AG04449 (cell line): ENCODE measurements around the gene ZDHHC20.

ENCODE experiments used
- CTCF ChIA-PET: fragments of 350-600 bp; formaldehyde crosslinking; extraction: SDS; loops from one replicate; lab custom pipeline; 2021; ENCODE audit warnings: antibody characterized with exemption; lab: Yijun Ruan, JAX
- POLR2A ChIA-PET: fragments of 400-600, 350-600 bp; formaldehyde crosslinking; extraction: SDS; loops from one replicate; lab custom pipeline; 2020; ENCODE audit warnings: antibody characterized with exemption, inconsistent platforms; lab: Yijun Ruan, JAX
- DNase-seq: peaks from one replicate; pipeline ENCODE4 v3.0.0-alpha.2; 2010; ENCODE audit warnings: low read depth, low spot score
- H3K4me3 ChIP-seq: 2 replicates; pipeline ENCODE4 v1.5.1; 2011; ENCODE audit warnings: low read depth, mild to moderate bottlenecking, control low read depth, low read length
- CTCF ChIP-seq: IDR thresholded peaks from one replicate; pipeline ENCODE4 v1.5.1; 2011; ENCODE audit warnings: mild to moderate bottlenecking, moderate library complexity, low read length, control low read depth, inconsistent platforms; ENCODE audit not compliant: insufficient read depth; ENCODE audit errors: missing control alignments

The ZDHHC20 gene

DNA sequence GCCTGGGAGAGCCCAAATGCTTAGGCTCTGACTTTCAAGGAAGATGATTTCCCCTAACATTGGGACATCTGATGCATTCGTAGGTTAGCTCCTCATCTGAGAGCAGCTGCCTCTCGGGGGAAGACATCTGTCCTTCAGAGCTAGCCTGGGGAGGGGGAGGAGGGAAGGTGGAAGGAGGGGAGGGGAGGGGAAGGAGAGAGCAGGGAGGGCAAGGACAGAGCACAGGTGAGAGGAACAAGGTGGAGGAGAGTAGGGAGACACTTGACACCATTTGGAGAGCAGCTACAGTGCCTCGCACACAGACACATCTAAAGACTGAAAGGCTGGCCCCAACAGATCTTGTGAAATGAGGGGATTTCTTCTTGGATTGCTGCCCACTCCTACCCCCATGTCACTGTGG, 103.8 kb downstream of the ZDHHC20 start:
- TF ChIP-seq CTCF, result no peak
- ChIA-PET POLR2A (no interaction called here), CTCF (no interaction called here)
- no peak overlapping the region for H3K4me3 ChIP-seq
- no peak for DNase-seq

DNA sequence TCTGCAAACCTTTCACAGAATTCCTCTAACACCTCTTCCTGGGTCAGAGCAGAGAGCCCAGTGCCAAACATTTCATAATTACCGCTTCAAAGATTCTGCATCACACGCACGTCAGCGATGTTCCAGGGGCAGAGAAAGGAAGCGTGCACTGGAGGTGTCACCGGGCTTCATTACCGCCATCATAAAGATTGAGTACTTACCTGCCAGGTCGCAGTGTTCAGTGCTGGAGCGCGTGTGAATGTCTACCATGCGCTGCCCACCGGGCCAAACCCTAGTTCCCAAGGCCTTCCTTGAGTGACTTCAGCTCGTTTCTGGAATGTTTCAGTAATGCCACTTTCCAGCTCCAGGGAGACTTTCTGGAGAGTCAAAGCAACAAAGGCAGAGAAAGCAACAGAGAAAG, 104.4 kb downstream of the ZDHHC20 start:
- H3K4me3 ChIP-seq, result no peak overlapping the region
- CTCF ChIA-PET, result no interaction called here
- TF ChIP-seq CTCF, result no peak
- POLR2A ChIA-PET, result no interaction called here
- no peak for DNase-seq

- H3K4me3 ChIP-seq, result no peak overlapping the region
- CTCF ChIA-PET, result no interaction called here
- no peak for DNase-seq
- POLR2A ChIA-PET, result no interaction called here
- TF ChIP-seq CTCF, result no peak
Measured at GRCh38 chr13:21348488-21349120, 110.5 kb downstream of the ZDHHC20 start.

DNA sequence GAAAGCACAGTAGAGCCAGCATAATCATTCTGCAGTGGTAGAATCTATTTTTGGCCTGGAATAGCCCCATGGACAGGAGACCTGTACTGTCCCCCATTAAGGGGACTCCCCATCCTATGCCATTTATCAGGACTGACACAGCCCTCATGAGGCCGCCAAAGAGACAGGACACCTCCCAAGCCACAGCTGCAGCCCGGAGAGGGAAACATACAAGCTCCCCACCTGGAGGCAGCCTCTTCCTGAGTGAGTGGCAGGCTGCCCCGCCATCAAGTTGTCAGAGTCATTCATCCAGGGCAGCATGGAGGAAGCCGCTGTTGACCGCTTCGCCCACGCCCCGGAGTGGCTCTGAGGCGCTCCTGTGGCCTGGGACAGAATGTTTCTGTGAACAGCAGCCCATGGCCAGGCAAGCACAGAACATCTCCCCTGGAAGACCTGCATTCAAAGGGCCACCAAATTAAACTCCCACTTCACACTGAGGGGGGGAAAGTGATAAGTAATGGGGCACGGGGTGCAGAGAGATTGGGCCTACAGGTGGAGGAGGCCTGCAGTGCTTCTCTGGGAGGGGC, 111.3 kb downstream of the ZDHHC20 start:
- no peak for TF ChIP-seq CTCF
- ChIA-PET POLR2A (no interaction called here), CTCF (no interaction called here)

GRCh38 chr13:21344662-21345176, 114.4 kb downstream of the ZDHHC20 start:
- ChIA-PET POLR2A (no interaction called here), CTCF (no interaction called here)
- DNase-seq, result no peak
- no peak overlapping the region for H3K4me3 ChIP-seq
- no peak for TF ChIP-seq CTCF

More for the DNA sequence above, 111.3 kb downstream of the ZDHHC20 start:
- no peak for DNase-seq
- no peak overlapping the region for H3K4me3 ChIP-seq

- no peak overlapping the region for H3K4me3 ChIP-seq
- TF ChIP-seq CTCF, result no peak
- DNase-seq, result no peak
- CTCF ChIA-PET, result no interaction called here
- POLR2A ChIA-PET, result no interaction called here
Measured at GRCh38 chr13:21343659-21344058, 115.4 kb downstream of the ZDHHC20 start.
